GM12878 (cell line): ENCODE data around the gene PCDHB11. TPM values are rescaled to one million over a fixed set of nuclear protein-coding genes. Genes with fewer than 3 reads are reported as not detected.
"Not testable (repeated sequence)": the region's sequence is repeated elsewhere in the genome, so short reads cannot be mapped to it uniquely, and the experiment has no call there.

Experiments
- ATAC-seq: fragments of 200-7000 bp; cut with Tn5 transposase; 3 replicates; pipeline ENCODE4 v1.9.1; 2020; ENCODE audit warnings: mild to moderate bottlenecking, moderate library complexity
- BruUV-seq: library from RNA; stranded (reverse); fragments of 400-500 nt; replicated peaks from 2 replicates; lab custom pipeline; 2021; lab: Mats Ljungman, UMichigan
- CTCF ChIA-PET: fragments of 300-600 bp; sonication (Branson Sonifier 250); formaldehyde crosslinking; extraction: SDS; loops from one replicate; lab custom pipeline; 2021; ENCODE audit warnings: inconsistent platforms; lab: Yijun Ruan, JAX
- POLR2A ChIA-PET: fragments of 350-600 bp; formaldehyde crosslinking; extraction: SDS; loops from one replicate; lab custom pipeline; 2021; ENCODE audit warnings: inconsistent platforms; lab: Charles Lee
- RAD21 ChIA-PET: fragments of 300-600 bp; sonication (Branson Sonifier 250); formaldehyde crosslinking; loops from one replicate; lab custom pipeline; 2023; ENCODE audit warnings: antibody characterized with exemption; ENCODE audit not compliant: unreplicated experiment; lab: Charles Lee
- SMC1A ChIA-PET: fragments of 300-600 bp; sonication (Branson Sonifier 250); formaldehyde crosslinking; loops from one replicate; lab custom pipeline; 2023; ENCODE audit not compliant: unreplicated experiment, uncharacterized antibody; lab: Charles Lee
- DNase-seq: peaks from one replicate; pipeline ENCODE4 v3.0.0-alpha.2; 2011; ENCODE audit warnings: low read depth, low spot score
- FAIRE-seq: peaks from 3 replicates; lab custom pipeline; 2011; peaks lifted over from hg19 to GRCh38; lab: Jason Lieb, UNC
- H2AFZ ChIP-seq: 2 replicates; pipeline ENCODE4 v1.6.0; 2011; ENCODE audit warnings: low read depth, low read length, control low read depth; ENCODE audit not compliant: control insufficient read depth
- H3K27ac ChIP-seq: 2 replicates; pipeline ENCODE4 v1.5.1; 2011; ENCODE audit warnings: control low read depth; ENCODE audit not compliant: control insufficient read depth, insufficient read depth
- H3K27me3 ChIP-seq, 2 experiments: replicated peaks in 1 of 2; 2 replicates each; pipeline versions ENCODE4 v1.6.0 to v1.6.1; 2011; ENCODE audit warnings: low read length in 1 of 2; ENCODE audit not compliant: control insufficient read depth in 2 of 2, insufficient read depth in 2 of 2
- H3K36me3 ChIP-seq, 2 experiments: 2 replicates each; pipeline ENCODE4 v1.5.1; 2011; ENCODE audit warnings: low read length in 1 of 2; ENCODE audit not compliant: control insufficient read depth in 2 of 2, insufficient read depth in 2 of 2
- H3K4me1 ChIP-seq: 2 replicates; pipeline ENCODE4 v1.6.1; 2011; ENCODE audit warnings: mild to moderate bottlenecking, low read length, moderate library complexity, mixed read lengths; ENCODE audit not compliant: control insufficient read depth, insufficient read depth
- H3K4me2 ChIP-seq: 2 replicates; pipeline ENCODE4 v1.6.0; 2011; ENCODE audit warnings: control low read depth; ENCODE audit not compliant: control insufficient read depth, insufficient read depth
- H3K4me3 ChIP-seq: fragments of 200-600 bp; sonication (generic); 2 replicates; pipeline ENCODE4 v1.5.1; 2016
- H3K79me2 ChIP-seq: 2 replicates; pipeline ENCODE4 v1.6.0; 2011; ENCODE audit warnings: low read length; ENCODE audit not compliant: control insufficient read depth, insufficient read depth
- H3K9ac ChIP-seq: 2 replicates; pipeline ENCODE4 v1.8.0; 2011; ENCODE audit warnings: low read length, control low read depth, mixed read lengths; ENCODE audit not compliant: control insufficient read depth, insufficient read depth
- H3K9me3 ChIP-seq: replicated peaks from 3 replicates; pipeline ENCODE4 v1.5.1; 2011; ENCODE audit warnings: mild to moderate bottlenecking, low read length; ENCODE audit not compliant: control insufficient read depth, insufficient read depth
- H4K20me1 ChIP-seq: 2 replicates; pipeline ENCODE4 v1.6.0; 2011; ENCODE audit not compliant: control insufficient read depth, insufficient read depth
- WGBS: methylation state at CpG from one replicate; pipeline ENCODE4 v1.1.6; 2016; ENCODE audit warnings: low lambda C conversion rate; ENCODE audit not compliant: insufficient replicate concordance, insufficient coverage; ENCODE audit errors: missing lambda C conversion rate; 5-methylcytosine and 5-hydroxymethylcytosine counted together
- in situ Hi-C: fragments of 300-500 bp; cut with MboI; formaldehyde crosslinking; loops from 9 replicates; pipeline ENCODE4 v1.14.3; 2018; ENCODE audit warnings: mixed read lengths
- intact Hi-C: fragments of 100-400 bp; cut with micrococcal nuclease; formaldehyde crosslinking; loops from one replicate; pipeline ENCODE4 v1.14.2; 2022; ENCODE audit not compliant: unreplicated experiment
- polyA plus RNA-seq, 11 experiments: library from polyadenylated mRNA; depleted of rRNA in 4 of 11; unstranded in 6 of 11; stranded (reverse) in 5 of 11; fragments of >200 nt; fragmentation: Nextera tagmentation in 4 of 11; fragmentation: Illumina TruSeq in 1 of 11; extraction: Ambion mirVana in 4 of 11; extraction: Trizol in 1 of 11; gene quantifications; 1 replicate in 1 of 11; 2 replicates in 10 of 11; pipeline versions ENCODE4 v1.2.1 to v1.2.3, GENCODE V29; 2011 to 2016; ENCODE audit warnings: inconsistent platforms in 2 of 11, missing spikeins in 2 of 11, low read depth in 1 of 11
- total RNA-seq, 4 experiments: library from RNA; depleted of rRNA in 3 of 4; stranded (reverse); fragments of >200 nt in 3 of 4; fragmentation: Illumina TruSeq in 1 of 4; extraction: Trizol in 1 of 4; gene quantifications; 2 replicates each; pipeline versions ENCODE4 v1.2.1 to v1.2.3, GENCODE V29; 2013 to 2021
- TF ChIP-seq, protein P1 (sequence below), 3 experiments: IDR thresholded peaks in 2 of 3; conservative IDR thresholded peaks in 1 of 3; 2 replicates each; pipeline ENCODE4 v1.5.1; 2011; ENCODE audit warnings: low read depth in 3 of 3, low read length in 3 of 3, mild to moderate bottlenecking in 3 of 3, control low read depth in 2 of 3, moderate library complexity in 2 of 3, inconsistent platforms in 1 of 3, mixed read lengths in 1 of 3; ENCODE audit not compliant: control insufficient read depth in 2 of 3, insufficient read depth in 1 of 3; ENCODE audit errors: extremely low read depth in 1 of 3

Gene PCDHB11
- total and polyA plus RNA-seq, 10 of the 15 experiments (the other 5 are each of a cell fraction or from before 2014, with no cell fraction given) = not detected

DNA sequence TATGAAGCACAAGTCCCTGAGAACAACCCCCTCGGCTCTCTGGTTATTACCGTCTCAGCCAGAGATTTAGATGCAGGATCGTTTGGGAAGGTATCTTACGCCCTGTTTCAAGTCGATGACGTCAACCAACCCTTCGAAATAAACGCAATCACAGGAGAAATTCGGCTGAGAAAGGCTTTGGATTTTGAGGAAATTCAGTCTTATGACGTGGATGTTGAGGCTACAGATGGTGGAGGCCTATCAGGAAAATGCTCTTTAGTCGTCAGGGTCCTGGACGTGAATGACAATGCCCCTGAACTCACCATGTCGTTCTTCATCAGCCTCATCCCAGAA is 48.5 kb upstream of the PCDHB11 start (continued):
- TF ChIP-seq, protein P1, sequence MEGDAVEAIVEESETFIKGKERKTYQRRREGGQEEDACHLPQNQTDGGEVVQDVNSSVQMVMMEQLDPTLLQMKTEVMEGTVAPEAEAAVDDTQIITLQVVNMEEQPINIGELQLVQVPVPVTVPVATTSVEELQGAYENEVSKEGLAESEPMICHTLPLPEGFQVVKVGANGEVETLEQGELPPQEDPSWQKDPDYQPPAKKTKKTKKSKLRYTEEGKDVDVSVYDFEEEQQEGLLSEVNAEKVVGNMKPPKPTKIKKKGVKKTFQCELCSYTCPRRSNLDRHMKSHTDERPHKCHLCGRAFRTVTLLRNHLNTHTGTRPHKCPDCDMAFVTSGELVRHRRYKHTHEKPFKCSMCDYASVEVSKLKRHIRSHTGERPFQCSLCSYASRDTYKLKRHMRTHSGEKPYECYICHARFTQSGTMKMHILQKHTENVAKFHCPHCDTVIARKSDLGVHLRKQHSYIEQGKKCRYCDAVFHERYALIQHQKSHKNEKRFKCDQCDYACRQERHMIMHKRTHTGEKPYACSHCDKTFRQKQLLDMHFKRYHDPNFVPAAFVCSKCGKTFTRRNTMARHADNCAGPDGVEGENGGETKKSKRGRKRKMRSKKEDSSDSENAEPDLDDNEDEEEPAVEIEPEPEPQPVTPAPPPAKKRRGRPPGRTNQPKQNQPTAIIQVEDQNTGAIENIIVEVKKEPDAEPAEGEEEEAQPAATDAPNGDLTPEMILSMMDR (IDR thresholded peaks at IDR 0.05 in 2 of 3, conservative IDR thresholded peaks at IDR 0.05 in 1 of 3; ENCODE audit: control insufficient read depth in 2 of 3, extremely low read depth in 1 of 3, insufficient read depth in 1 of 3, low read depth in 3 of 3, low read length in 3 of 3) = no peak

- RAD21 ChIA-PET, H3K9me3 ChIP-seq, CTCF ChIA-PET, H4K20me1 ChIP-seq, POLR2A ChIA-PET, DNase-seq, H3K9ac ChIP-seq, H3K4me2 ChIP-seq, SMC1A ChIA-PET, H3K79me2 ChIP-seq, H3K4me1 ChIP-seq, H3K36me3 ChIP-seq, BruUV-seq, H3K27ac ChIP-seq, H3K4me3 ChIP-seq, ATAC-seq, H2AFZ ChIP-seq, FAIRE-seq, in situ Hi-C loops, intact Hi-C loops, H3K27me3 ChIP-seq: not testable (repeated sequence)
- 89% methylated on average over 14 of the region's 41 CpGs for WGBS
These were observed 47.8 kb upstream of the PCDHB11 start for GRCh38 chr5:141151632-141152031.

DNA sequence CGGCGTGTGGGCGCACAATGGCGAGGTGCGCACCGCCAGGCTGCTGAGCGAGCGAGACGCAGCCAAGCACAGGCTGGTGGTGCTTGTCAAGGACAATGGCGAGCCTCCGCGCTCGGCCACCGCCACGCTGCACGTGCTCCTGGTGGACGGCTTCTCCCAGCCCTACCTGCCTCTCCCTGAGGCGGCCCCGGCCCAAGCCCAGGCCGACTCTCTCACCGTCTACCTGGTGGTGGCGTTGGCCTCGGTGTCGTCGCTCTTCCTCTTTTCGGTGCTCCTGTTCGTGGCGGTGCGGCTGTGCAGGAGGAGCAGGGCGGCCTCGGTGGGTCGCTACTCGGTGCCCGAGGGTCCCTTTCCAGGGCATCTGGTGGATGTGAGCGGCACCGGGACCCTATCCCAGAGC is 47.3 kb upstream of the PCDHB11 start:
- intact Hi-C loops, RAD21 ChIA-PET: not testable (repeated sequence)

More for the DNA sequence above, 47.3 kb upstream of the PCDHB11 start:
- in situ Hi-C loops, H4K20me1 ChIP-seq, H2AFZ ChIP-seq, H3K9me3 ChIP-seq, DNase-seq, H3K9ac ChIP-seq, SMC1A ChIA-PET, ATAC-seq, H3K4me2 ChIP-seq, H3K27ac ChIP-seq, H3K36me3 ChIP-seq, FAIRE-seq, H3K4me1 ChIP-seq, H3K4me3 ChIP-seq, BruUV-seq, H3K79me2 ChIP-seq, POLR2A ChIA-PET, H3K27me3 ChIP-seq: not testable (repeated sequence)
- CTCF ChIA-PET = interaction anchor here (1.1 kb wide), 1 partner anchor 323 kb away, joined by 3 read pairs; the partner anchor contains the start of gene PCDHGC3
- WGBS = 66% methylated on average over 28 of the region's 36 CpGs
